CD4-positive, alpha-beta T cell (primary cell): Measurements from ENCODE around the gene MYH11. TPM values are rescaled to one million over a fixed set of nuclear protein-coding genes. Genes with fewer than 3 reads are reported as not detected.

Experiments
- ATAC-seq: fragments of 200-7000 bp; cut with Tn5 transposase; one replicate; pipeline ENCODE4 v1.10.0; 2022; ENCODE audit warnings: mild to moderate bottlenecking; ENCODE audit not compliant: poor library complexity
- CTCF ChIA-PET: fragments of 350-600 bp; sonication (Branson Sonifier 250); formaldehyde crosslinking; loops from one replicate; lab custom pipeline; 2021; ENCODE audit warnings: antibody characterized with exemption, inconsistent platforms; lab: Charles Lee
- POLR2A ChIA-PET: fragments of 350-600 bp; sonication (Branson Sonifier 250); formaldehyde crosslinking; loops from one replicate; lab custom pipeline; 2021; ENCODE audit warnings: antibody characterized with exemption, inconsistent platforms; lab: Charles Lee
- DNase-seq, 14 experiments: peaks; one replicate each; pipeline ENCODE4 v3.0.0-alpha.2; 2013 to 2020; ENCODE audit warnings: mixed read lengths in 2 of 14
- H3K27ac ChIP-seq, 2 donors: one replicate each; pipeline versions ENCODE4 v1.5.1 to v1.7.0; 2013; ENCODE audit warnings: low read length in 2 of 2, low read depth in 1 of 2, mild to moderate bottlenecking in 1 of 2
- H3K27me3 ChIP-seq, 2 experiments: 1 replicate in 1 of 2; 2 replicates in 1 of 2; pipeline versions ENCODE4 v1.6.1 to v1.7.0; 2013; ENCODE audit warnings: low read length in 2 of 2, control low read depth in 1 of 2, mild to moderate bottlenecking in 1 of 2, moderate library complexity in 1 of 2; ENCODE audit not compliant: insufficient read depth in 2 of 2, control insufficient read depth in 1 of 2
- H3K36me3 ChIP-seq: one replicate; pipeline ENCODE4 v1.6.1; 2013; ENCODE audit warnings: low read length, control low read depth; ENCODE audit not compliant: insufficient read depth
- H3K4me1 ChIP-seq: one replicate; pipeline ENCODE4 v1.6.1; 2013; ENCODE audit warnings: low read length, control low read depth; ENCODE audit not compliant: insufficient read depth
- H3K4me3 ChIP-seq: one replicate; pipeline ENCODE4 v1.5.1; 2013; ENCODE audit warnings: mild to moderate bottlenecking, low read length, moderate library complexity
- H3K9me3 ChIP-seq, 2 experiments: 1 replicate in 1 of 2; 2 replicates in 1 of 2; pipeline versions ENCODE4 v1.6.1 to v1.7.0; 2013; ENCODE audit warnings: low read length in 2 of 2, mild to moderate bottlenecking in 2 of 2, control low read depth in 1 of 2, moderate library complexity in 1 of 2; ENCODE audit not compliant: control insufficient read depth in 1 of 2, insufficient read depth in 1 of 2
- H3K27ac Mint-ChIP-seq: one replicate; pipeline ENCODE4 v1.8.0; 2020; ENCODE audit warnings: mixed read lengths
- H3K27me3 Mint-ChIP-seq: one replicate; pipeline ENCODE4 v1.8.0; 2021; ENCODE audit warnings: mixed read lengths
- H3K36me3 Mint-ChIP-seq: one replicate; pipeline ENCODE4 v1.8.0; 2021; ENCODE audit warnings: low read depth, mixed read lengths
- H3K4me1 Mint-ChIP-seq: one replicate; pipeline ENCODE4 v1.8.0; 2021; ENCODE audit warnings: low read depth, mixed read lengths
- H3K4me3 Mint-ChIP-seq: one replicate; pipeline ENCODE4 v1.8.0; 2020; ENCODE audit warnings: mild to moderate bottlenecking, mixed read lengths
- H3K9me3 Mint-ChIP-seq: one replicate; pipeline ENCODE4 v1.8.0; 2020; ENCODE audit warnings: mixed read lengths
- intact Hi-C, 2 experiments: fragments of 100-400 bp; cut with DNase I in 1 of 2; cut with micrococcal nuclease in 1 of 2; formaldehyde crosslinking; loops; one replicate each; pipeline versions ENCODE4 v1.15.1 to v1.9.0; 2023 to 2025; cut with DNase I, micrococcal nuclease
- total RNA-seq, 174 experiments: library from RNA in 2 of 174; stranded (reverse) in 2 of 174; gene quantifications; one replicate each; pipeline ENCODE4 v1.2.3 and lab custom pipeline; 2021 to 2026
- TF ChIP-seq, protein P1 (sequence below): fragments of 200-600 bp; IDR thresholded peaks from one replicate; pipeline ENCODE4 v1.8.0; 2022; ENCODE audit warnings: antibody characterized with exemption, mild to moderate bottlenecking

The MYH11 gene
- total RNA-seq, 2 experiments from 2014 or later, result not detected

DNA sequence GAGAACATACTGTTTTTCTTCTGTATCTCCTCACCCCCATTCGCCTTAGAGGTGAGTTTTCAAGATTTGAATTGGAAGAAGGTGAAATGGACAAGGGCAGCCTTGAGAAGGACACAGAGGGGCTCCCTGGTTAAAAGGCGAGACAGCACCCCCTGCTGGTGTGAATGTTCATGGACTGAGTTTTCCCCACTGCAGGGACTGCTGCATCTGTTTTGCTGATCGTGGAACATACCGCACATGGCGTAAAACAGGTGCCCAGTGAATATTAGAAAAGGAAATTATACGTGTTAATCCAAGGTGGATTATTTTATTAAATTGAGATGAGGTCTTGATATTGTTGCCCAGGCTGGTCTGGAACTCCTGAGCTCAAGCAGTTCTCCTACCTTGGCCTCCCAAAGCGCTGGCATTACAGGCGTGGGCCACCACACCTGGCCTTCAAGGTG, 152.3 kb downstream of the MYH11 start:
- H3K9me3 ChIP-seq, result no peaks in the 10 kb centered on the region
- H3K36me3 ChIP-seq, result peaks cover 46% of the 10 kb centered on the region
- Mint-ChIP-seq H3K36me3 (peaks cover 58% of the 10 kb centered on the region), H3K27ac (peak overlapping the region; percentile 72), H3K27me3 (no peaks in the 10 kb centered on the region), H3K4me1 (peaks cover 18% of the 10 kb centered on the region), H3K4me3 (no peak overlapping the region), H3K9me3 (no peaks in the 10 kb centered on the region)
- H3K4me1 ChIP-seq, result peaks cover 7% of the 10 kb centered on the region
- no peak overlapping the region for H3K4me3 ChIP-seq
- DNase-seq, result peak; percentile 58 to 84 (median 70)
- intact Hi-C loops, result loop anchor here (1.0 to 5.0 kb wide), 4 partner anchors 62 to 423 kb away; partner anchors contain the start of gene MARF1 (in 1 of the 2)
- TF ChIP-seq, protein P1, sequence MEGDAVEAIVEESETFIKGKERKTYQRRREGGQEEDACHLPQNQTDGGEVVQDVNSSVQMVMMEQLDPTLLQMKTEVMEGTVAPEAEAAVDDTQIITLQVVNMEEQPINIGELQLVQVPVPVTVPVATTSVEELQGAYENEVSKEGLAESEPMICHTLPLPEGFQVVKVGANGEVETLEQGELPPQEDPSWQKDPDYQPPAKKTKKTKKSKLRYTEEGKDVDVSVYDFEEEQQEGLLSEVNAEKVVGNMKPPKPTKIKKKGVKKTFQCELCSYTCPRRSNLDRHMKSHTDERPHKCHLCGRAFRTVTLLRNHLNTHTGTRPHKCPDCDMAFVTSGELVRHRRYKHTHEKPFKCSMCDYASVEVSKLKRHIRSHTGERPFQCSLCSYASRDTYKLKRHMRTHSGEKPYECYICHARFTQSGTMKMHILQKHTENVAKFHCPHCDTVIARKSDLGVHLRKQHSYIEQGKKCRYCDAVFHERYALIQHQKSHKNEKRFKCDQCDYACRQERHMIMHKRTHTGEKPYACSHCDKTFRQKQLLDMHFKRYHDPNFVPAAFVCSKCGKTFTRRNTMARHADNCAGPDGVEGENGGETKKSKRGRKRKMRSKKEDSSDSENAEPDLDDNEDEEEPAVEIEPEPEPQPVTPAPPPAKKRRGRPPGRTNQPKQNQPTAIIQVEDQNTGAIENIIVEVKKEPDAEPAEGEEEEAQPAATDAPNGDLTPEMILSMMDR, result peak; percentile 88
- no peaks in the 10 kb centered on the region for H3K27me3 ChIP-seq
- peak; percentile 76 for ATAC-seq
- ChIA-PET POLR2A (interaction anchor here (2.2 kb wide), 1 partner anchor 62 kb away, joined by 7 read pairs; the partner anchor contains the start of gene MARF1), CTCF (interaction anchor here (1.0 to 2.8 kb wide), 3 partner anchors 62 to 277 kb away, joined by 4 to 11 read pairs (median 7); partner anchors contain the start of gene MARF1)
- no peak overlapping the region for H3K27ac ChIP-seq

DNA sequence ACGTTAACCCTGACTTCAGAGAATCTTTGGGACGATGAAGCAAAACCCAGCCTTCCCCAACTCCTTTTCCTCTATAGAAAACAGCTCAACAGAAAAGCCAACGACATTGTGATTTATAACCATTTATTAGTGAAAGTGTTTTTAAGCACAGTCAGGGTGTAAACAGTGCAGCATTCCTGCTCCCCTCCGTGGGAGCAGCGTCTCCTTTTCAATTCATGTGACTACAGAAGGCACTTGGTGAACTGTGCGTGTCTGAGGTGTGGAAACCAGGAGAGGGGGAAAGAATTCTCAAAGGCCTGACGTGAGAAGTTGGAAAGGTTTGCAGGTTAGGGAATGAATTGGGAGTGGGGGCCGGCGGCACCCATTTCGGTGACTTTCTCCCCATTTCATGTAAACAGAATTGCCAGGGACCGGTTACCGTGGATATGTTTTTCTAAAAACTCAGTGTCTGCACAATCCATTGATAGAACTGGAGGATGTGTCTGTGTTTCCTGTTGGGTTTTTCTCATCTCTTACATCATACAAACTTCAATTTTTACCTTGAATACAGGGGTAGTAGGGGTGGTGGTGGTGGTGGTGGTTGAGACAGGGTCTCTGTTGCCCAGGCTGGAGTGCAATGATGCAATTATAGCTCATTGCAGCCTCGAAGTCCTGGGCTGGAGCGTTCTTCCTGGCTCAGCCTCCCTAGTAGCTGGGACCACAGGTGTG, 153.6 kb downstream of the MYH11 start:
- Mint-ChIP-seq H3K27me3 (no peaks in the 10 kb centered on the region), H3K9me3 (no peaks in the 10 kb centered on the region), H3K4me3 (no peak overlapping the region), H3K36me3 (peaks cover 62% of the 10 kb centered on the region), H3K4me1 (peaks cover 18% of the 10 kb centered on the region), H3K27ac (peak overlapping the region; percentile 72)
- peaks cover 7% of the 10 kb centered on the region for H3K4me1 ChIP-seq
- intact Hi-C loops, result loop anchor here in 1 of 2 experiments (2.0 to 5.0 kb wide), 3 partner anchors 60 to 424 kb away; partner anchors contain the start of gene MARF1
- no peak for DNase-seq
- ChIA-PET CTCF (interaction anchor here (2.8 kb wide), 1 partner anchor 61 kb away, joined by 11 read pairs; the partner anchor contains the start of gene MARF1), POLR2A (interaction anchor here (2.2 kb wide), 1 partner anchor 60 kb away, joined by 7 read pairs; the partner anchor contains the start of gene MARF1)
- ATAC-seq, result no peak
- H3K27ac ChIP-seq, result no peak overlapping the region
- H3K9me3 ChIP-seq, result no peaks in the 10 kb centered on the region
- H3K4me3 ChIP-seq, result no peak overlapping the region
- no peaks in the 10 kb centered on the region for H3K27me3 ChIP-seq
- peaks cover 50% of the 10 kb centered on the region for H3K36me3 ChIP-seq
- TF ChIP-seq, protein P1, result no peak

- H3K27me3 ChIP-seq, result no peaks in the 10 kb centered on the region
- peaks cover 56% of the 10 kb centered on the region for H3K36me3 ChIP-seq
- Mint-ChIP-seq H3K4me1 (peaks cover 18% of the 10 kb centered on the region), H3K4me3 (no peak overlapping the region), H3K27ac (peak overlapping the region; percentile 72), H3K36me3 (peaks cover 66% of the 10 kb centered on the region), H3K27me3 (no peaks in the 10 kb centered on the region), H3K9me3 (no peaks in the 10 kb centered on the region)
- no peak for DNase-seq
- intact Hi-C loops, result loop anchor here in 1 of 2 experiments (2.0 to 5.0 kb wide), 3 partner anchors 59 to 425 kb away; partner anchors contain the start of gene MARF1
- no peak for ATAC-seq
- ChIA-PET POLR2A (no interaction called here), CTCF (interaction anchor here (2.8 kb wide), 1 partner anchor 60 kb away, joined by 11 read pairs; the partner anchor contains the start of gene MARF1)
- H3K9me3 ChIP-seq, result no peaks in the 10 kb centered on the region
- H3K4me3 ChIP-seq, result no peak overlapping the region
- peaks cover 7% of the 10 kb centered on the region for H3K4me1 ChIP-seq
- TF ChIP-seq, protein P1, result no peak
- H3K27ac ChIP-seq, result no peak overlapping the region
These were observed 154.6 kb downstream of the MYH11 start for GRCh38 chr16:15701975-15702970.
